Retinal pigment epithelial cell (primary cell): ENCODE data around the gene MAPKBP1.

Source experiments
- DNase-seq: peaks from one replicate; pipeline ENCODE4 v3.0.0-alpha.2; 2010; ENCODE audit warnings: low read depth
- H3K4me3 ChIP-seq: 2 replicates; pipeline ENCODE4 v1.5.1; 2011; ENCODE audit warnings: mild to moderate bottlenecking, low read length, control low read depth, moderate library complexity
- TF ChIP-seq, protein P1 (sequence below): conservative IDR thresholded peaks from 2 replicates; pipeline ENCODE4 v1.5.1; 2011; ENCODE audit warnings: low read depth, low read length, control low read depth, inconsistent platforms

Gene MAPKBP1

DNA sequence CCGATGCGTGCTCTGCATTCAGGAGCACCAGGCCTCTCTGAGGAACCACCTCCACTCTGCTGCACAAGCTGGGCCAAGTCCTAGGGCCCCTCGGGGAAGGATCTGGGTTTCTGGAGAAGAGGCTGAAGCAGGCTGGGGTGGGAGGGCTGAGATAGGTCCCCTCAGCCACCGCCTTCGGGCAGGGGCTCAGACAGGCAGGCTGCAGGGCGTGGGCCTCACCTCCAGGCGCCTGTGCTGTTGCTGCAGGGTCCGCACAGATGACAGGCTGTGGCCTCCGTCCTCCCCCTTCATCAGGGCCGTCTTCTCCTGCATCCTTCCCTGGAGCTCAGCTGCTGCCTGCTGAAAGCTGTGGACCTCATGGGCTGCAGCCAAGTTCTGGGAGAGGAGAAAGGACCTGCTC lies 79.5 kb downstream of the MAPKBP1 start:
- TF ChIP-seq, protein P1, sequence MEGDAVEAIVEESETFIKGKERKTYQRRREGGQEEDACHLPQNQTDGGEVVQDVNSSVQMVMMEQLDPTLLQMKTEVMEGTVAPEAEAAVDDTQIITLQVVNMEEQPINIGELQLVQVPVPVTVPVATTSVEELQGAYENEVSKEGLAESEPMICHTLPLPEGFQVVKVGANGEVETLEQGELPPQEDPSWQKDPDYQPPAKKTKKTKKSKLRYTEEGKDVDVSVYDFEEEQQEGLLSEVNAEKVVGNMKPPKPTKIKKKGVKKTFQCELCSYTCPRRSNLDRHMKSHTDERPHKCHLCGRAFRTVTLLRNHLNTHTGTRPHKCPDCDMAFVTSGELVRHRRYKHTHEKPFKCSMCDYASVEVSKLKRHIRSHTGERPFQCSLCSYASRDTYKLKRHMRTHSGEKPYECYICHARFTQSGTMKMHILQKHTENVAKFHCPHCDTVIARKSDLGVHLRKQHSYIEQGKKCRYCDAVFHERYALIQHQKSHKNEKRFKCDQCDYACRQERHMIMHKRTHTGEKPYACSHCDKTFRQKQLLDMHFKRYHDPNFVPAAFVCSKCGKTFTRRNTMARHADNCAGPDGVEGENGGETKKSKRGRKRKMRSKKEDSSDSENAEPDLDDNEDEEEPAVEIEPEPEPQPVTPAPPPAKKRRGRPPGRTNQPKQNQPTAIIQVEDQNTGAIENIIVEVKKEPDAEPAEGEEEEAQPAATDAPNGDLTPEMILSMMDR: no peak
- no peak for DNase-seq
- no peak overlapping the region for H3K4me3 ChIP-seq

GRCh38 chr15:41854443-41854842 lies 80.2 kb downstream of the MAPKBP1 start:
- TF ChIP-seq, protein P1: no peak
- no peak for DNase-seq
- H3K4me3 ChIP-seq: no peak overlapping the region

- DNase-seq: no peak
- H3K4me3 ChIP-seq: no peak overlapping the region
- TF ChIP-seq, protein P1: no peak
Observed at GRCh38 chr15:41855261-41855961, 81.1 kb downstream of the MAPKBP1 start.

DNA sequence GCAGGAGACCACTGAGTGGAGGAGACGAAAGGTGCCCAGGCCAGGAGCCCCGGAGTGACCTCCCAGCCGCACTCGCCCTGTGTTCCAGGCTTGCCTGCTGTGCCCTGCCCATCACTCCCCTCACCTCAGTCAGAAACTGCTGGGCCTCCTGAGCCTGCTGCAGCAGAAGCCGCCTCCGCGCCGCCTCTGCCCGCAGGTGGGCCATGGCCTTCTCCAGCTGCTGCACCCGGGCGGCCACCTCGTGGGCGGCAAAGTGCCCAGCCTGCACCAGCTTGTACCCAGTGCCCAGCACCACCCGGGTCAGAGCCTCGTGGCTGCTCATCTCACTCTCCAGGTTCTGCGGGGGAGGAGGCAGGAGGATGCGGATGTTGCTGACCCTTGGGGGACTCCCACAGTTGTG lies 82.0 kb downstream of the MAPKBP1 start:
- no peak overlapping the region for H3K4me3 ChIP-seq
- DNase-seq: no peak

DNA sequence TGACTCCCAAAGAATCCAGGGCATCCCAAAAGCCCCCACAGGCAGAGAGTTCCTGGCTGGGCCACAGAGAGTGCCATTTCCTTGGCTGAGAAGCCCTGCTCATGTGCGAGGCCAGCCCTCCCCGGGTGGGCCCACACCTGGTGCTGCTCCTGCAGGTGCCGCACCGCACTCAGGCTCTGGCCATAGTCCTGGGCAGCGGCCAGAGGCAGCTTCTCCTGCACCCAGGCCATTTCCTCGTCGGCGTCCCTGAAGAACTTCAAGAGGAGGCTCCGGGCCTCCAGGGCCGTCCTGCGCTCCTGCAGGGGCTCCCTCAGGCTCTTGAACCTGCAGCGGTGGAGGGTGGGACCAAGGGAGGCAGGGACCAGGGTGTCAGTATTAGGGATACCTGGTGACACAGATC lies 82.4 kb downstream of the MAPKBP1 start:
- no peak overlapping the region for H3K4me3 ChIP-seq
- TF ChIP-seq, protein P1: no peak
- no peak for DNase-seq

More for the DNA sequence above, 82.0 kb downstream of the MAPKBP1 start:
- TF ChIP-seq, protein P1: no peak

DNA sequence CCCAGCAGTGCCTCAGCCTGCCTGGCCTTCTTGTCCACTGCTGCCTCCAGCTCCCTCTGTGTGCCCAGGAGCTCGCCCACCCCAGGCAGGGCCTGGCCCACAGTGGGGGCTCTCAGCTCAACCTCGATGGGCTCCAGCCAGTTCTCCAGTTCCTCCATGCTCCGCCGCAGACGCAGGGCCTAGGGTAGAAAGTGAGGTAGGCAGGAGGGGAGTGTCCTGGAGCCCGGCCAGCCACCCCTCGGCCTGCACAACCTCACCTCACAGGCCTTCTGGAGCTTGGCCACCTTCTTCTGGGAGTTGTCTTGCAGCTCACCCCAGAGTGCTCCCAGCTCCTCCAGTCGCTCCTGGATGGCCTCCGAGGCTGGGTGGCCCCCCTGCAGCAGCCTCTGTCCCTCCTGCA lies 83.0 kb downstream of the MAPKBP1 start:
- DNase-seq: no peak
- no peak overlapping the region for H3K4me3 ChIP-seq
- TF ChIP-seq, protein P1: no peak

GRCh38 chr15:41858756-41859155 lies 84.5 kb downstream of the MAPKBP1 start:
- H3K4me3 ChIP-seq: no peak overlapping the region
- TF ChIP-seq, protein P1: no peak
- DNase-seq: no peak
